ENCODE results near the gene RTN4IP1. TPM values are rescaled to one million over a fixed set of nuclear protein-coding genes. Genes with fewer than 3 reads are reported as not detected.
"Not testable (repeated sequence)": the region's sequence is repeated elsewhere in the genome, so short reads cannot be mapped to it uniquely, and the experiment has no call there.

Gene RTN4IP1
- total RNA-seq, 1 donor from 2014 or later = 11.2 TPM

GRCh38 chr6:106560996-106561685 lies 68.2 kb downstream of the RTN4IP1 start:
- H3K4me1 Mint-ChIP-seq = peaks cover 5% of the 10 kb centered on the region
- POLR2A ChIA-PET = interaction anchor here (0.9 to 2.1 kb wide), 2 partner anchors 40 to 49 kb away, joined by 3 to 8 read pairs; no protein-coding TSS in a partner anchor

GRCh38 chr6:106559659-106560058 lies 69.6 kb downstream of the RTN4IP1 start:
- ATAC-seq (ENCODE audit: low read depth); H3K4me1 Mint-ChIP-seq; H3K27ac Mint-ChIP-seq; DNase-seq; H3K4me3 Mint-ChIP-seq; H3K27me3 Mint-ChIP-seq; H3K9me3 Mint-ChIP-seq; POLR2A ChIA-PET: not testable (repeated sequence)
- intact Hi-C loops (cut with micrococcal nuclease) = loop anchor here (10.0 kb wide), 1 partner anchor 1075 kb away; no protein-coding TSS in a partner anchor
- peaks cover 77% of the 10 kb centered on the region for H3K36me3 Mint-ChIP-seq (ENCODE audit: low read depth)
- CTCF ChIA-PET = interaction anchor here (0.5 to 8.5 kb wide), 5 partner anchors 11 to 420 kb away, joined by 3 to 89 read pairs (median 4); no protein-coding TSS in a partner anchor

More at GRCh38 chr6:106560996-106561685, 68.2 kb downstream of the RTN4IP1 start:
- H3K27me3 Mint-ChIP-seq = no peaks in the 10 kb centered on the region
- ATAC-seq (ENCODE audit: low read depth) (no peak), DNase-seq (no peak)
- peaks cover 84% of the 10 kb centered on the region for H3K36me3 Mint-ChIP-seq (ENCODE audit: low read depth)
- H3K27ac Mint-ChIP-seq = peak overlapping the region; percentile 41
- intact Hi-C loops (cut with micrococcal nuclease) = loop anchor here (10.0 kb wide), 1 partner anchor 1076 kb away; no protein-coding TSS in a partner anchor
- CTCF ChIA-PET = interaction anchor here (1.3 to 4.0 kb wide), 6 partner anchors 8 to 418 kb away, joined by 4 to 42 read pairs (median 8); no protein-coding TSS in a partner anchor
- TF ChIP-seq CTCF (IDR thresholded peaks at IDR 0.05) = no peak
- H3K4me3 Mint-ChIP-seq = no peak overlapping the region
- no peaks in the 10 kb centered on the region for H3K9me3 Mint-ChIP-seq

GRCh38 chr6:106558364-106558763 lies 70.9 kb downstream of the RTN4IP1 start:
- ChIA-PET CTCF (interaction anchor here (0.6 to 8.5 kb wide), 6 partner anchors 8 to 112 kb away, joined by 3 to 89 read pairs (median 22); no protein-coding TSS in a partner anchor), POLR2A (no interaction called here)
- no peaks in the 10 kb centered on the region for H3K27me3 Mint-ChIP-seq
- H3K27ac Mint-ChIP-seq = no peak overlapping the region
- no peak for TF ChIP-seq CTCF (IDR thresholded peaks at IDR 0.05)
- H3K36me3 Mint-ChIP-seq (ENCODE audit: low read depth) = peaks cover 77% of the 10 kb centered on the region
- intact Hi-C loops (cut with micrococcal nuclease) = no loop called here
- peaks cover 8% of the 10 kb centered on the region for H3K4me1 Mint-ChIP-seq
- no peaks in the 10 kb centered on the region for H3K9me3 Mint-ChIP-seq
- DNase-seq (no peak), ATAC-seq (ENCODE audit: low read depth) (no peak)
- H3K4me3 Mint-ChIP-seq = no peak overlapping the region

GRCh38 chr6:106557837-106558236 lies 71.5 kb downstream of the RTN4IP1 start:
- Mint-ChIP-seq H3K9me3 (no peaks in the 10 kb centered on the region), H3K27me3 (no peaks in the 10 kb centered on the region)
- TF ChIP-seq CTCF (IDR thresholded peaks at IDR 0.05) = no peak

GRCh38 chr6:106556368-106556960 lies 72.8 kb downstream of the RTN4IP1 start:
- ATAC-seq (ENCODE audit: low read depth) (peak; percentile 31), DNase-seq (no peak)
- peaks cover 74% of the 10 kb centered on the region for H3K36me3 Mint-ChIP-seq (ENCODE audit: low read depth)
- no peak for TF ChIP-seq CTCF (IDR thresholded peaks at IDR 0.05)
- no peaks in the 10 kb centered on the region for H3K9me3 Mint-ChIP-seq
- intact Hi-C loops (cut with micrococcal nuclease) = loop anchor here (1.0 to 2.0 kb wide), 4 partner anchors 8 to 222 kb away; no protein-coding TSS in a partner anchor
- peak overlapping the region; percentile 13 for H3K27ac Mint-ChIP-seq
- POLR2A ChIA-PET = interaction anchor here (0.7 to 3.9 kb wide), 4 partner anchors 35 to 44 kb away, joined by 3 to 23 read pairs (median 6); no protein-coding TSS in a partner anchor
- peaks cover 22% of the 10 kb centered on the region for H3K4me1 Mint-ChIP-seq
- H3K27me3 Mint-ChIP-seq = no peaks in the 10 kb centered on the region
- H3K4me3 Mint-ChIP-seq = no peak overlapping the region
- CTCF ChIA-PET = interaction anchor here (0.9 to 8.5 kb wide), 8 partner anchors 10 to 221 kb away, joined by 3 to 89 read pairs (median 8); no protein-coding TSS in a partner anchor

More at GRCh38 chr6:106557837-106558236, 71.5 kb downstream of the RTN4IP1 start:
- H3K27ac Mint-ChIP-seq = no peak overlapping the region
- no peak overlapping the region for H3K4me3 Mint-ChIP-seq
- peaks cover 11% of the 10 kb centered on the region for H3K4me1 Mint-ChIP-seq
- intact Hi-C loops (cut with micrococcal nuclease) = loop anchor here (2.0 kb wide), 1 partner anchor 223 kb away; no protein-coding TSS in a partner anchor
- ChIA-PET CTCF (interaction anchor here (0.6 to 8.5 kb wide), 5 partner anchors 8 to 111 kb away, joined by 3 to 89 read pairs (median 34); no protein-coding TSS in a partner anchor), POLR2A (interaction anchor here (0.7 kb wide), 2 partner anchors 113 to 156 kb away, joined by 3 to 5 read pairs; no protein-coding TSS in a partner anchor)
- no peak for ATAC-seq (ENCODE audit: low read depth)
- H3K36me3 Mint-ChIP-seq (ENCODE audit: low read depth) = peaks cover 78% of the 10 kb centered on the region
- no peak for DNase-seq

Data from activated B cell treated with CpG ODN at 0.5 μM for 24 hours (primary cell).